Activated CD4-positive, alpha-beta memory T cell treated with anti-CD3 and anti-CD28 coated beads, Interleukin-2, amount 10 ng/mL, durations not matched to agents 7 days and 5 days (primary cell): Measurements from ENCODE around the gene HDAC7. TPM values are rescaled to one million over a fixed set of nuclear protein-coding genes. Genes with fewer than 3 reads are reported as not detected.

Source experiments
- CTCF ChIA-PET: fragments of 350-600 bp; sonication (Branson Sonifier 250); formaldehyde crosslinking; loops from one replicate; lab custom pipeline; 2021; ENCODE audit warnings: antibody characterized with exemption, inconsistent platforms; lab: Charles Lee
- POLR2A ChIA-PET: fragments of 350-600 bp; sonication (Branson Sonifier 250); formaldehyde crosslinking; loops from one replicate; lab custom pipeline; 2021; ENCODE audit warnings: antibody characterized with exemption; lab: Charles Lee
- DNase-seq: peaks from one replicate; pipeline ENCODE4 v3.0.0-alpha.2; 2020
- H3K27ac Mint-ChIP-seq: one replicate; pipeline ENCODE4 v1.8.0; 2021; ENCODE audit warnings: mild to moderate bottlenecking, mixed read lengths
- H3K27me3 Mint-ChIP-seq: one replicate; pipeline ENCODE4 v1.8.0; 2021; ENCODE audit warnings: mixed read lengths
- H3K36me3 Mint-ChIP-seq: one replicate; pipeline ENCODE4 v1.8.0; 2021; ENCODE audit warnings: low read depth, mixed read lengths
- H3K4me1 Mint-ChIP-seq: one replicate; pipeline ENCODE4 v1.8.0; 2021; ENCODE audit warnings: mixed read lengths
- H3K4me3 Mint-ChIP-seq: one replicate; pipeline ENCODE4 v1.8.0; 2021; ENCODE audit warnings: mild to moderate bottlenecking, mixed read lengths
- H3K9me3 Mint-ChIP-seq: one replicate; pipeline ENCODE4 v1.8.0; 2021; ENCODE audit warnings: mixed read lengths
- total RNA-seq, 2 experiments: library from RNA; stranded (reverse); gene quantifications; one replicate each; pipeline ENCODE4 v1.2.3, GENCODE V29; 2021

The HDAC7 gene
- total RNA-seq, 2 experiments from 2014 or later = 315 to 328 TPM

GRCh38 chr12:47773858-47774580 is 45.7 kb downstream of the HDAC7 start:
- H3K4me1 Mint-ChIP-seq = peaks cover 48% of the 10 kb centered on the region
- no peaks in the 10 kb centered on the region for H3K9me3 Mint-ChIP-seq
- DNase-seq = no peak
- H3K36me3 Mint-ChIP-seq = peaks cover 5% of the 10 kb centered on the region
- H3K27me3 Mint-ChIP-seq = peaks cover 5% of the 10 kb centered on the region
- peak overlapping the region; percentile 36 for H3K27ac Mint-ChIP-seq
- peak overlapping the region; percentile 91 for H3K4me3 Mint-ChIP-seq
- POLR2A ChIA-PET = interaction anchor here (1.1 to 4.0 kb wide), 10 partner anchors 8 to 65 kb away, joined by 3 to 15 read pairs (median 4); partner anchors contain the start of genes HDAC7 and RAPGEF3
- CTCF ChIA-PET = interaction anchor here (1.2 to 18.5 kb wide), 7 partner anchors 16 to 61 kb away, joined by 3 to 431 read pairs (median 11); no protein-coding TSS in a partner anchor

DNA sequence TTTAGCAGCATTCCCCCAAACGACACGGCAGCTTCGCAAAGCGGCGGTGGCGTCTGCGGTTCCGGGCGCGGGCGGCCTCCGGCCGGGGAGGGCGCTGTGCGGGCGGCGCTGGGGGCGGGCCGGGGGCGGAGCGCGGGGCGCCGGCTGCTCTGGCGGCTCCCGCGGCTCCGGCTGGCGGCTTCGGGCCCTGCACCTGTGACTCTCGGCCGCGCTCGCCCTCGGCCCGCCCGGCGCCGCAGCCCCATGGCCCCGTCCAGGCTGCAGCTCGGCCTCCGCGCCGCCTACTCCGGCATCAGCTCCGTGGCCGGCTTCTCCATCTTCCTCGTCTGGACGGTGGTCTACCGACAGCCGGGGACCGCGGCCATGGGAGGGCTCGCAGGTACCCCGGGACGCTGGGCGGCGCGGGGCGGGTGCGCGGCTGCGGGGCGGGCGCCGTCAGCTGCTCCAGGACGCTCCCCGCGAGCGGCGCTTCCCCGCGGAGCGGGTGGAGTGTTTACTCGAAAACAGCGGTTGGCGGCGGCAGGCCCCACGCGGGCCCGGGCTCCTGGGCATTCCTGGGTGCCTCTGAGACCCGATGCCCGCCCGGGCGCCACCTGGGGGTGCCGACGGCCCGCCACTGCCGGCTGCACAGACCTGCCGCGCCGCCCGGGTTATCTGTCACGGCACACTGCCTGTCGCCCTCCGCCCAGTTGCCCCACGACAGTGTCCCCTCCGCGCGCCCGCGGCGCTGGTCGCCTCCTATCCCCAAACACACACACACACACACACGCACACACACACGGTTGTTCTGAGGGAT is 46.4 kb downstream of the HDAC7 start, which contains the start of gene SLC48A1:
SLC48A1 (plus strand) TSS at position 177 of the 796 bp plus-strand sequence; CDS start at position 244, 67 bp downstream.
- peak; percentile 75 for DNase-seq
- Mint-ChIP-seq H3K36me3 (peaks cover 3% of the 10 kb centered on the region), H3K27me3 (peaks cover 5% of the 10 kb centered on the region), H3K4me1 (peaks cover 45% of the 10 kb centered on the region), H3K4me3 (peak within 1 kb of the TSS; percentile 91), H3K9me3 (no peaks in the 10 kb centered on the region), H3K27ac (peak within 1 kb of the TSS; percentile 36)
- CTCF ChIA-PET = interaction anchor here (0.8 to 18.5 kb wide), 7 partner anchors 18 to 62 kb away, joined by 3 to 431 read pairs (median 11); no protein-coding TSS in a partner anchor
- POLR2A ChIA-PET = interaction anchor here (0.7 to 4.0 kb wide), 16 partner anchors 8 to 67 kb away, joined by 3 to 15 read pairs (median 4); partner anchors contain the start of genes HDAC7 and RPAP3

DNA sequence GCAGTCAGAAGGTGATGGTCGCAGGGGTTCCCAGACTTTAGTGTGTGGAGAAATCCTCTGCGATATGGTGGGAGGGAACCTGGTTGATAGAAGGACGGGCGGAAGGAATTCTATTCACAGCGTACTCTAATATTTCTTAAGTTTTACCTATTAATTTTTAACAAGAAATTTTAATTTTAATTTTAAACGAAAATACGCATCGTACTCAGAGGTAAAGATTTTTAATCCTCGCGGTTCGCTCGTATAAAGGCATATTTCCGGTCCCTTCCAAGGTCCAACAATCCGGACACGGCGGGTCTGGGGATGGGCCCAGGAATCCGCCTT is 47.0 kb downstream of the HDAC7 start:
- Mint-ChIP-seq H3K27ac (no peak overlapping the region), H3K27me3 (peaks cover 5% of the 10 kb centered on the region), H3K4me3 (peak overlapping the region; percentile 72), H3K9me3 (no peaks in the 10 kb centered on the region), H3K4me1 (peaks cover 42% of the 10 kb centered on the region), H3K36me3 (peaks cover 3% of the 10 kb centered on the region)
- ChIA-PET CTCF (interaction anchor here (0.8 to 18.5 kb wide), 7 partner anchors 18 to 62 kb away, joined by 3 to 431 read pairs (median 11); no protein-coding TSS in a partner anchor), POLR2A (interaction anchor here (0.8 to 4.0 kb wide), 13 partner anchors 9 to 66 kb away, joined by 3 to 15 read pairs (median 4); partner anchors contain the start of genes HDAC7 and RPAP3)
- no peak for DNase-seq

GRCh38 chr12:47772094-47772660 is 47.5 kb downstream of the HDAC7 start:
- no peaks in the 10 kb centered on the region for H3K9me3 Mint-ChIP-seq
- peaks cover 38% of the 10 kb centered on the region for H3K4me1 Mint-ChIP-seq
- peaks cover 3% of the 10 kb centered on the region for H3K36me3 Mint-ChIP-seq
- no peak for DNase-seq
- POLR2A ChIA-PET = interaction anchor here (1.0 to 4.0 kb wide), 9 partner anchors 12 to 67 kb away, joined by 3 to 15 read pairs (median 5); partner anchors contain the start of gene RPAP3
- H3K27me3 Mint-ChIP-seq = peaks cover 10% of the 10 kb centered on the region
- peak overlapping the region; percentile 72 for H3K4me3 Mint-ChIP-seq
- H3K27ac Mint-ChIP-seq = no peak overlapping the region
- CTCF ChIA-PET = interaction anchor here (0.8 to 18.5 kb wide), 7 partner anchors 17 to 63 kb away, joined by 3 to 431 read pairs (median 11); no protein-coding TSS in a partner anchor

DNA sequence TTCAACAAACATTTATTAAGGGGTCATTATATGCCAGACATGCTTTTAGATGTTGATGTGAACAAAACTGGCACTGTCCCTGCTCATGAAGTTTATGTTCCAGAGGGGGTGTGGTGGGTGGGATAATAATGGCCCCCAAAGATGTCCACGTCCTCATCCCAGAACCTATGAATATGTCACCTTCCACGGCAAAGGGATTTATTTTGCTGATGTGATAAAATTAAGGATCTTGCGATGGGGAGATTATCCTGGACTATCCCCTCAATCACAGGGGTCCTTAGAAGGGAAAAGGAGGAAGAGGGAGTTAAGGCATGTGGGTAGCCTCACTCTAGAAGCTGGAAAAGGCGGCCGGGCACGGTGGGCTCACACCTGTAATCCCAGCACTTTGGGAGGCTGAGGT is 48.4 kb downstream of the HDAC7 start:
- CTCF ChIA-PET = interaction anchor here (0.6 to 18.5 kb wide), 6 partner anchors 12 to 1595 kb away, joined by 3 to 431 read pairs (median 62); partner anchors contain the start of gene RAPGEF3
- POLR2A ChIA-PET = interaction anchor here (0.8 to 1.7 kb wide), 4 partner anchors 37 to 68 kb away, joined by 3 to 7 read pairs (median 3); no protein-coding TSS in a partner anchor
- H3K9me3 Mint-ChIP-seq = no peaks in the 10 kb centered on the region
- H3K27me3 Mint-ChIP-seq = peaks cover 10% of the 10 kb centered on the region
- H3K4me1 Mint-ChIP-seq = peaks cover 32% of the 10 kb centered on the region
- H3K27ac Mint-ChIP-seq = no peak overlapping the region
- no peak overlapping the region for H3K4me3 Mint-ChIP-seq
- H3K36me3 Mint-ChIP-seq = peaks cover 3% of the 10 kb centered on the region
- DNase-seq = no peak

DNA sequence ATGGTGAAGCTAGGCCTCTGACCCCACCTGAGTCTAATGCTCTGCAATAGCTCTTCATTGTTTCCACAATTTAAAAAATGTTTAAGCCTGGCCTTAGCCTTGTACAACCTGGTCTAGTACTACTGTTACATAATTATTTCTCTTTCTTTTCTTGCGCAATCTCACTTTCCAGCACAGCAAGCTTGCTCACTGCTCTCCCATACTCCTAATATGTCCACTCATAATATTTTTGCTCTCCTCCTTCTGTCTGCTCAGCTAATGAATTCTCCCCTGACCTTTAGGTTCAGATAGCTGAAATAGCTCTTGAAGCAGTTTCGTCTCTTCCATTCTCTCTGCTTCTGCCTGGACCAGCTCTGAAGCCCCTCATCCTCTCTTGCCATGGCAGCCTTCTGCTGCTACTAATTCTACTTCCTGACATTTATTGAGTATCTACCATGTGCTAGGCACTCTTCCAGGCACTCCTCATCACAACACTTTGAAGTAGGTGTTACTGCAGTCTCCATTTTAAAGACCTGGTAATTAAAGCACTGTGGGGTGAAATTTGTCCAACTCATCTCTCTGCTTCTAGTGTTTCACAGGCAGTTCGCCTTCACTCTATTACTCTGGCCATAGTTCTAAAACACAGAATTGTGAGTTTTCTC is 49.5 kb downstream of the HDAC7 start:
- H3K9me3 Mint-ChIP-seq = no peaks in the 10 kb centered on the region
- H3K36me3 Mint-ChIP-seq = peaks cover 3% of the 10 kb centered on the region
- H3K27me3 Mint-ChIP-seq = peaks cover 13% of the 10 kb centered on the region
- no peak for DNase-seq
- POLR2A ChIA-PET = interaction anchor here (1.7 kb wide), 1 partner anchor 69 kb away, joined by 7 read pairs; no protein-coding TSS in a partner anchor
- H3K4me1 Mint-ChIP-seq = peaks cover 21% of the 10 kb centered on the region
- CTCF ChIA-PET = interaction anchor here (1.1 to 18.5 kb wide), 8 partner anchors 9 to 65 kb away, joined by 3 to 431 read pairs (median 10); partner anchors contain the start of gene RAPGEF3
- H3K4me3 Mint-ChIP-seq = no peak overlapping the region
- H3K27ac Mint-ChIP-seq = no peak overlapping the region

- Mint-ChIP-seq H3K27ac (no peak overlapping the region), H3K36me3 (peaks cover 3% of the 10 kb centered on the region), H3K9me3 (no peaks in the 10 kb centered on the region), H3K4me1 (peaks cover 13% of the 10 kb centered on the region), H3K4me3 (no peak overlapping the region), H3K27me3 (peaks cover 13% of the 10 kb centered on the region)
- CTCF ChIA-PET = interaction anchor here (1.1 to 18.5 kb wide), 8 partner anchors 10 to 66 kb away, joined by 3 to 431 read pairs (median 10); partner anchors contain the start of gene RAPGEF3
- DNase-seq = no peak
- POLR2A ChIA-PET = interaction anchor here (0.5 to 2.2 kb wide), 3 partner anchors 8 to 308 kb away, joined by 3 to 7 read pairs (median 7); no protein-coding TSS in a partner anchor
Measured at GRCh38 chr12:47769234-47770085, 50.2 kb downstream of the HDAC7 start.

- H3K27me3 Mint-ChIP-seq = peaks cover 13% of the 10 kb centered on the region
- DNase-seq = no peak
- H3K4me1 Mint-ChIP-seq = peaks cover 4% of the 10 kb centered on the region
- ChIA-PET CTCF (interaction anchor here (0.8 to 18.5 kb wide), 13 partner anchors 9 to 118 kb away, joined by 3 to 431 read pairs (median 10); partner anchors contain the start of gene RAPGEF3), POLR2A (interaction anchor here (1.9 to 2.3 kb wide), 3 partner anchors 7 to 62 kb away, joined by 5 to 7 read pairs (median 6); partner anchors contain the start of gene RPAP3)
- H3K4me3 Mint-ChIP-seq = no peak overlapping the region
- H3K36me3 Mint-ChIP-seq = no peaks in the 10 kb centered on the region
- no peak overlapping the region for H3K27ac Mint-ChIP-seq
- H3K9me3 Mint-ChIP-seq = no peaks in the 10 kb centered on the region
Measured at GRCh38 chr12:47768323-47768811, 51.3 kb downstream of the HDAC7 start.

DNA sequence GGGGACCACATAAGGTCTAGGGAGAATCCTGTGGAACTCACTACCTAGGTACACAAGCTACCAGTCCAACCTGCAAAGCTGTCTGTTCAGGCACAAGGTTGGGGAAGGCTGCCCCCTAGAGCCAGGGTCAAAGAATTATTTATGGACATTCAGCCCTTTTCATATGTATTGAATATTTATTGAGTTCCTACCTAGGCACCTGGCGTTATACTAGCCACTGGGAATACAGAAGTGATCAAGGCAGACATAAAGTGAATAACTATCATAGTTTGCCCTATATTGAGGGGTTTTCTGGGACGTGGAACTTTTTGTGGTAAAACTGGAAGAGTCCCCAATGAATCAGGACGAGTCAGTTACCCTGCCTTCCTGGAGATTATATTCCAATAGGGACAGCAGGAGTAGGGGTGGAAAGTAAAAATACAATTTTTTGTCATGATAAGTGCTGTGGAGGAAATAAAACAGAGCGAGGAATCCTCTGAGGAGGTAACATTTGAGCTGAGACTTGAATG is 52.4 kb downstream of the HDAC7 start:
- peak; percentile 80 for DNase-seq
- CTCF ChIA-PET = interaction anchor here (0.6 to 18.5 kb wide), 24 partner anchors 10 to 431 kb away, joined by 3 to 431 read pairs (median 4); partner anchors contain the start of genes ENDOU and RAPGEF3
- no peak overlapping the region for H3K4me3 Mint-ChIP-seq
- no peaks in the 10 kb centered on the region for H3K9me3 Mint-ChIP-seq
- no peak overlapping the region for H3K27ac Mint-ChIP-seq
- H3K27me3 Mint-ChIP-seq = peaks cover 10% of the 10 kb centered on the region
- H3K36me3 Mint-ChIP-seq = no peaks in the 10 kb centered on the region
- POLR2A ChIA-PET = interaction anchor here (0.7 to 2.3 kb wide), 10 partner anchors 7 to 104 kb away, joined by 3 to 9 read pairs (median 4); partner anchors contain the start of gene RPAP3
- peaks cover 3% of the 10 kb centered on the region for H3K4me1 Mint-ChIP-seq

DNA sequence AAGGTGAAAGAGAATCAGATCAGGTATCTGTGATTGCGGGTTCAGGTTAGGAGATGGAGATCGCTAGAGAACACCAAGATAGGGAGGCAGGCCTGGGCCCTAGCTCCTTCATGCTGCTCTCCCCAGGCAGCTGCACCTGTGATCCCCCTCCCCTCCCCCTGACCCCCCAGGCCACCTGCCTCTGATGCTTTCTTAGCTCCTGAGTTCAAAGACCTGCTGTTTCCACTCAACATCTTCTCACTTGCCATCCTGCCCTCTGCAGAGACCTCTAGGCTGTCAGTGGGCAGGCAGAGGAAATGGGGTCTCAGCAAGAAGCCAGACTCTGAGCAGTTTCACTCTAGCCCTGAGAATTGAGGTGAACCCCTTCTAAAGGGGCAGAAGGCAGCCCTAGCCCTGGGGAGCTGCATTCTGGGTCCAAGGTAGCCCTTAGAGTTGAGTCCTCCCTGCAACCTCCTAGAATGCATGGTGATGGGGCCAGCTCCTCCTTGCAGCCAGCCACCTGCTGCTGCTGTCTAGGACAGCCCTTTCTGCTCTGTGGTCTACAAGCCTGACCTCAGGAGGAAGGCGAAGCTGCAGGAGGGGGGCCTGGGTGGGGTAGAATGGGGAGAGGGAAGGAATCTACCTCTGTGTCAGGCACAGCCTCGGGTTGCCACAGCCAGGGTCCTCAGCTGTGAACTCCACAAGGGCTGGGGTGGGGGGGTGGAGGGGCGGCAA is 53.0 kb downstream of the HDAC7 start:
- Mint-ChIP-seq H3K36me3 (no peaks in the 10 kb centered on the region), H3K27me3 (peaks cover 8% of the 10 kb centered on the region), H3K27ac (no peak overlapping the region), H3K4me3 (no peak overlapping the region), H3K9me3 (no peaks in the 10 kb centered on the region), H3K4me1 (peaks cover 3% of the 10 kb centered on the region)
- no peak for DNase-seq
- CTCF ChIA-PET = interaction anchor here (0.6 to 18.5 kb wide), 24 partner anchors 10 to 432 kb away, joined by 3 to 431 read pairs (median 4); partner anchors contain the start of genes ENDOU and RAPGEF3
- POLR2A ChIA-PET = interaction anchor here (0.9 to 2.3 kb wide), 12 partner anchors 9 to 105 kb away, joined by 3 to 9 read pairs (median 4); partner anchors contain the start of gene RPAP3
